K562 (cell line): Measurements from ENCODE around the gene LMNA. TPM values are rescaled to one million over a fixed set of nuclear protein-coding genes. Genes with fewer than 3 reads are reported as not detected.

Experiments used
- CCAR2 ChIP-seq: fragments of 200-400 bp; formaldehyde crosslinking; IDR thresholded peaks from 2 replicates; pipeline ENCODE4 v1.6.1; 2017; ENCODE audit warnings: mild to moderate bottlenecking, low read depth, low read length
- IRF2 ChIP-seq: sonication (generic); formaldehyde crosslinking; IDR thresholded peaks from 2 replicates; pipeline ENCODE4 v1.8.1; 2022; ENCODE audit warnings: mild to moderate bottlenecking, missing genetic modification reagents
- KDM5B ChIP-seq: fragments of 200-600 bp; sonication (generic); IDR thresholded peaks from 2 replicates; pipeline ENCODE4 v1.6.1; 2012; ENCODE audit warnings: low read depth, mild to moderate bottlenecking, moderate library complexity, low read length, control low read depth, inconsistent platforms; ENCODE audit not compliant: insufficient replicate concordance
- RBM39 ChIP-seq: fragments of 200-400 bp; formaldehyde crosslinking; optimal IDR thresholded peaks from 2 replicates; pipeline ENCODE3; 2018; ENCODE audit warnings: low read depth, low read length
- polyA plus RNA-seq, 8 experiments: library from polyadenylated mRNA; depleted of rRNA in 4 of 8; stranded (reverse) in 5 of 8; unstranded in 3 of 8; fragments of >200 nt; fragmentation: Nextera tagmentation in 2 of 8; fragmentation: Illumina TruSeq in 1 of 8; extraction: Ambion mirVana in 2 of 8; extraction: Trizol in 1 of 8; gene quantifications; 2 replicates each; pipeline versions ENCODE4 v1.2.1 to v1.2.3, GENCODE V29; 2011 to 2014; ENCODE audit warnings: inconsistent platforms in 1 of 8, missing spikeins in 1 of 8
- total RNA-seq, 7 experiments: library from RNA; depleted of rRNA in 6 of 7; stranded (reverse); fragments of >200 nt in 6 of 7; fragmentation: Illumina TruSeq in 2 of 7; extraction: Trizol in 2 of 7; gene quantifications; 2 replicates each; pipeline versions ENCODE4 v1.2.1 to v1.2.3, GENCODE V29; 2011 to 2021; ENCODE audit warnings: low replicate concordance in 1 of 7
- TF ChIP-seq, protein P1 (sequence below): fragments of 450-650 bp; IDR thresholded peaks from 2 replicates; pipeline ENCODE4 v1.6.1; 2016; ENCODE audit warnings: mild to moderate bottlenecking, moderate library complexity
- TF ChIP-seq, protein P2 (sequence below): fragments of 450-650 bp; conservative IDR thresholded peaks from 2 replicates; pipeline ENCODE4 v1.6.1; 2016; ENCODE audit warnings: missing genetic modification characterization, low read depth, mild to moderate bottlenecking, missing compliant biosample characterization, moderate library complexity
- TF ChIP-seq, protein P3 (sequence below), 2 experiments: fragments of 450-650 bp; conservative IDR thresholded peaks; 2 replicates each; pipeline ENCODE4 v1.6.1; 2017; ENCODE audit warnings: mild to moderate bottlenecking in 2 of 2, moderate library complexity in 2 of 2

Gene LMNA
- total and polyA plus RNA-seq, 9 of the 15 experiments (the other 6 are each of a cell fraction or from before 2014, with no cell fraction given), result 1.00 to 347 (median 88.2) TPM

DNA sequence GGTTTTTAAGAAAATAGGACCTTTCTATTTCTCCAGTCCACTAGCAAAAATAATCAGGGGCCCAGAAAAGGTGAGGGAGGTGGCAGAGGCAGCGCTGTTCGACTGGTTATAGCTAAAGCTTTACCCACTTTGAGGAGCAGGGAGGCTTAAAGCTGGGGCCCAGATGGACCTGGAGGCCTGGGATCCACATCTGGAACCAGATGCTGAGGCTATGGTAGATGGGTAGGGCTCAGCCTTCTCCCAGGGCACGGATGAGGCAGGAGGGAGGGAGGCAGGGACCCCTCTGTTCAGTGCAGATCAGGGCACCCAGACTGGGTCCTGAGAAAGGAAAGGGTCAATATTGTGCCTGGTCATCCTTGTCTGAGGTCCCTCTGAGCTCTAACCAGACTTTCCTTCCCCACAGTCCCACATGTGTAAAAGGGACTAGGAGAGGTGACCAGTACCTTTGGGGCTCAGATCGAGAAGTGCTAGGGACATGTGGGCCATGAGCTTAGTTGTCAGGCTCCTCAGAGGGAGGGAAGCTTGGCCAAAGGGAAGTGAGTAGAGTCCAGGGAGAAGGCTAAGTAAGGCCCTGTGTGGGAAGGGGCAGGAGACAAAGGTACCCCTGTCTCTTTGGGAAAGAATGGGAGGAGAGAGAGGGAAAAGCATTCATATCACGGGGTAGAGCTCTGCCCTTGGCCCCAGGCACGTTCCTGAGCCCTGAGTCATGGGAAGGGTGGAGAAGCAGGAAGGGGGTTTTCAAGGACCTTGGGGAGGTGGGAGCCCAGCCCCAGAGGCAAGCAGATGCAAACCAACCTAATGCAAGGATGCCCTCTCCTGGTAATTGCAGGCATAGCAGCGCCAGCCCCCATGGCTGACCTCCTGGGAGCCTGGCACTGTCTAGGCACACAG, 15.4 kb downstream of the LMNA start (continued):
- TF ChIP-seq, protein P1, sequence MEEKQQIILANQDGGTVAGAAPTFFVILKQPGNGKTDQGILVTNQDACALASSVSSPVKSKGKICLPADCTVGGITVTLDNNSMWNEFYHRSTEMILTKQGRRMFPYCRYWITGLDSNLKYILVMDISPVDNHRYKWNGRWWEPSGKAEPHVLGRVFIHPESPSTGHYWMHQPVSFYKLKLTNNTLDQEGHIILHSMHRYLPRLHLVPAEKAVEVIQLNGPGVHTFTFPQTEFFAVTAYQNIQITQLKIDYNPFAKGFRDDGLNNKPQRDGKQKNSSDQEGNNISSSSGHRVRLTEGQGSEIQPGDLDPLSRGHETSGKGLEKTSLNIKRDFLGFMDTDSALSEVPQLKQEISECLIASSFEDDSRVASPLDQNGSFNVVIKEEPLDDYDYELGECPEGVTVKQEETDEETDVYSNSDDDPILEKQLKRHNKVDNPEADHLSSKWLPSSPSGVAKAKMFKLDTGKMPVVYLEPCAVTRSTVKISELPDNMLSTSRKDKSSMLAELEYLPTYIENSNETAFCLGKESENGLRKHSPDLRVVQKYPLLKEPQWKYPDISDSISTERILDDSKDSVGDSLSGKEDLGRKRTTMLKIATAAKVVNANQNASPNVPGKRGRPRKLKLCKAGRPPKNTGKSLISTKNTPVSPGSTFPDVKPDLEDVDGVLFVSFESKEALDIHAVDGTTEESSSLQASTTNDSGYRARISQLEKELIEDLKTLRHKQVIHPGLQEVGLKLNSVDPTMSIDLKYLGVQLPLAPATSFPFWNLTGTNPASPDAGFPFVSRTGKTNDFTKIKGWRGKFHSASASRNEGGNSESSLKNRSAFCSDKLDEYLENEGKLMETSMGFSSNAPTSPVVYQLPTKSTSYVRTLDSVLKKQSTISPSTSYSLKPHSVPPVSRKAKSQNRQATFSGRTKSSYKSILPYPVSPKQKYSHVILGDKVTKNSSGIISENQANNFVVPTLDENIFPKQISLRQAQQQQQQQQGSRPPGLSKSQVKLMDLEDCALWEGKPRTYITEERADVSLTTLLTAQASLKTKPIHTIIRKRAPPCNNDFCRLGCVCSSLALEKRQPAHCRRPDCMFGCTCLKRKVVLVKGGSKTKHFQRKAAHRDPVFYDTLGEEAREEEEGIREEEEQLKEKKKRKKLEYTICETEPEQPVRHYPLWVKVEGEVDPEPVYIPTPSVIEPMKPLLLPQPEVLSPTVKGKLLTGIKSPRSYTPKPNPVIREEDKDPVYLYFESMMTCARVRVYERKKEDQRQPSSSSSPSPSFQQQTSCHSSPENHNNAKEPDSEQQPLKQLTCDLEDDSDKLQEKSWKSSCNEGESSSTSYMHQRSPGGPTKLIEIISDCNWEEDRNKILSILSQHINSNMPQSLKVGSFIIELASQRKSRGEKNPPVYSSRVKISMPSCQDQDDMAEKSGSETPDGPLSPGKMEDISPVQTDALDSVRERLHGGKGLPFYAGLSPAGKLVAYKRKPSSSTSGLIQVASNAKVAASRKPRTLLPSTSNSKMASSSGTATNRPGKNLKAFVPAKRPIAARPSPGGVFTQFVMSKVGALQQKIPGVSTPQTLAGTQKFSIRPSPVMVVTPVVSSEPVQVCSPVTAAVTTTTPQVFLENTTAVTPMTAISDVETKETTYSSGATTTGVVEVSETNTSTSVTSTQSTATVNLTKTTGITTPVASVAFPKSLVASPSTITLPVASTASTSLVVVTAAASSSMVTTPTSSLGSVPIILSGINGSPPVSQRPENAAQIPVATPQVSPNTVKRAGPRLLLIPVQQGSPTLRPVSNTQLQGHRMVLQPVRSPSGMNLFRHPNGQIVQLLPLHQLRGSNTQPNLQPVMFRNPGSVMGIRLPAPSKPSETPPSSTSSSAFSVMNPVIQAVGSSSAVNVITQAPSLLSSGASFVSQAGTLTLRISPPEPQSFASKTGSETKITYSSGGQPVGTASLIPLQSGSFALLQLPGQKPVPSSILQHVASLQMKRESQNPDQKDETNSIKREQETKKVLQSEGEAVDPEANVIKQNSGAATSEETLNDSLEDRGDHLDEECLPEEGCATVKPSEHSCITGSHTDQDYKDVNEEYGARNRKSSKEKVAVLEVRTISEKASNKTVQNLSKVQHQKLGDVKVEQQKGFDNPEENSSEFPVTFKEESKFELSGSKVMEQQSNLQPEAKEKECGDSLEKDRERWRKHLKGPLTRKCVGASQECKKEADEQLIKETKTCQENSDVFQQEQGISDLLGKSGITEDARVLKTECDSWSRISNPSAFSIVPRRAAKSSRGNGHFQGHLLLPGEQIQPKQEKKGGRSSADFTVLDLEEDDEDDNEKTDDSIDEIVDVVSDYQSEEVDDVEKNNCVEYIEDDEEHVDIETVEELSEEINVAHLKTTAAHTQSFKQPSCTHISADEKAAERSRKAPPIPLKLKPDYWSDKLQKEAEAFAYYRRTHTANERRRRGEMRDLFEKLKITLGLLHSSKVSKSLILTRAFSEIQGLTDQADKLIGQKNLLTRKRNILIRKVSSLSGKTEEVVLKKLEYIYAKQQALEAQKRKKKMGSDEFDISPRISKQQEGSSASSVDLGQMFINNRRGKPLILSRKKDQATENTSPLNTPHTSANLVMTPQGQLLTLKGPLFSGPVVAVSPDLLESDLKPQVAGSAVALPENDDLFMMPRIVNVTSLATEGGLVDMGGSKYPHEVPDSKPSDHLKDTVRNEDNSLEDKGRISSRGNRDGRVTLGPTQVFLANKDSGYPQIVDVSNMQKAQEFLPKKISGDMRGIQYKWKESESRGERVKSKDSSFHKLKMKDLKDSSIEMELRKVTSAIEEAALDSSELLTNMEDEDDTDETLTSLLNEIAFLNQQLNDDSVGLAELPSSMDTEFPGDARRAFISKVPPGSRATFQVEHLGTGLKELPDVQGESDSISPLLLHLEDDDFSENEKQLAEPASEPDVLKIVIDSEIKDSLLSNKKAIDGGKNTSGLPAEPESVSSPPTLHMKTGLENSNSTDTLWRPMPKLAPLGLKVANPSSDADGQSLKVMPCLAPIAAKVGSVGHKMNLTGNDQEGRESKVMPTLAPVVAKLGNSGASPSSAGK, result no peak
- TF ChIP-seq, protein P2, sequence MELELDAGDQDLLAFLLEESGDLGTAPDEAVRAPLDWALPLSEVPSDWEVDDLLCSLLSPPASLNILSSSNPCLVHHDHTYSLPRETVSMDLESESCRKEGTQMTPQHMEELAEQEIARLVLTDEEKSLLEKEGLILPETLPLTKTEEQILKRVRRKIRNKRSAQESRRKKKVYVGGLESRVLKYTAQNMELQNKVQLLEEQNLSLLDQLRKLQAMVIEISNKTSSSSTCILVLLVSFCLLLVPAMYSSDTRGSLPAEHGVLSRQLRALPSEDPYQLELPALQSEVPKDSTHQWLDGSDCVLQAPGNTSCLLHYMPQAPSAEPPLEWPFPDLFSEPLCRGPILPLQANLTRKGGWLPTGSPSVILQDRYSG, result no peak
- peak; percentile 45 for TF ChIP-seq RBM39
- no peak for TF ChIP-seq KDM5B
- TF ChIP-seq IRF2 (CRISPR knock-in tag), result no peak
- no peak for TF ChIP-seq CCAR2
- TF ChIP-seq, protein P3, sequence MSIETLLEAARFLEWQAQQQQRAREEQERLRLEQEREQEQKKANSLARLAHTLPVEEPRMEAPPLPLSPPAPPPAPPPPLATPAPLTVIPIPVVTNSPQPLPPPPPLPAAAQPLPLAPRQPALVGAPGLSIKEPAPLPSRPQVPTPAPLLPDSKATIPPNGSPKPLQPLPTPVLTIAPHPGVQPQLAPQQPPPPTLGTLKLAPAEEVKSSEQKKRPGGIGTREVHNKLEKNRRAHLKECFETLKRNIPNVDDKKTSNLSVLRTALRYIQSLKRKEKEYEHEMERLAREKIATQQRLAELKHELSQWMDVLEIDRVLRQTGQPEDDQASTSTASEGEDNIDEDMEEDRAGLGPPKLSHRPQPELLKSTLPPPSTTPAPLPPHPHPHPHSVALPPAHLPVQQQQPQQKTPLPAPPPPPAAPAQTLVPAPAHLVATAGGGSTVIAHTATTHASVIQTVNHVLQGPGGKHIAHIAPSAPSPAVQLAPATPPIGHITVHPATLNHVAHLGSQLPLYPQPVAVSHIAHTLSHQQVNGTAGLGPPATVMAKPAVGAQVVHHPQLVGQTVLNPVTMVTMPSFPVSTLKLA (conservative IDR thresholded peaks at IDR 0.05), result 0 out of 4 replicates have a peak, but pooled peaks of 1 of the 2 experiments have one; percentile 35
